Gastroesophageal sphincter (tissue), 3 donors: ENCODE measurements around the gene PRKN.

Experiments
- CTCF ChIP-seq, 4 experiments: fragments of 200-600 bp in 2 of 4; fragments of 450-650 bp in 2 of 4; sonication (generic) in 1 of 4; IDR thresholded peaks; one replicate each; pipeline ENCODE4 v1.5.1; 2017 to 2019; ENCODE audit warnings: antibody characterized with exemption in 4 of 4, mild to moderate bottlenecking in 2 of 4, moderate library complexity in 2 of 4
- EP300 ChIP-seq: sonication (generic); formaldehyde crosslinking; IDR thresholded peaks from one replicate; pipeline ENCODE4 v1.6.1; 2017; ENCODE audit warnings: antibody characterized with exemption, mild to moderate bottlenecking
- POLR2A ChIP-seq, 2 donors: fragments of 450-650 bp; IDR thresholded peaks; one replicate each; pipeline ENCODE4 v1.6.1; 2017; ENCODE audit warnings: antibody characterized with exemption in 2 of 2, mild to moderate bottlenecking in 2 of 2, moderate library complexity in 1 of 2
- POLR2AphosphoS5 ChIP-seq: sonication (generic); formaldehyde crosslinking; IDR thresholded peaks from one replicate; pipeline ENCODE4 v1.6.1; 2017; ENCODE audit warnings: antibody characterized with exemption

- TF ChIP-seq POLR2A (IDR thresholded peaks at IDR 0.05) = no peak
- TF ChIP-seq CTCF (IDR thresholded peaks at IDR 0.05) = no peak
- no peak for TF ChIP-seq POLR2AphosphoS5
- TF ChIP-seq EP300 = no peak
These were observed 1334.3 kb downstream of the PRKN start for GRCh38 chr6:161393292-161393691.
